ENCODE measurements around the gene MED29.

MED29 gene

GRCh38 chr19:39428283-39429112, 37.3 kb downstream of the MED29 start:
- no peak for DNase-seq (ENCODE audit: low read depth in 3 of 3)

- no peak for DNase-seq (ENCODE audit: low read depth in 3 of 3)
Observed at GRCh38 chr19:39430675-39431593, 39.8 kb downstream of the MED29 start.

DNA sequence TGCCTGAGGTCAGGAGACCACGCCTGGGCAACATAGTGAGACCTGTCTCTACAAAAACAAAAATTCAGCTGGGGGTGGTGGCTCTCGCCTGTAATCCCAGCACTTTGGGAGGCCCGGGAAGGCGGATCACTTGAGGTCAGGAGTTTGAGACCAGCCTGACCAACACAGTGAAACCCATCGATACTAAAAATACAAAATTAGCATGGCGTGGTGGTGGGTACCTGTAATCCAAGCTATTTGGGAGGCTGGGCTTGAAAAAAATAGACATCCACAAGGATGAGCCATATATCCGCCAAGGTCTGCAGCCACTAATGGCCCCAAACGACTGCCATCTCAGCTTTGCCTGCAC, 41.5 kb downstream of the MED29 start:
- no peak for DNase-seq (ENCODE audit: low read depth in 3 of 3)

DNA sequence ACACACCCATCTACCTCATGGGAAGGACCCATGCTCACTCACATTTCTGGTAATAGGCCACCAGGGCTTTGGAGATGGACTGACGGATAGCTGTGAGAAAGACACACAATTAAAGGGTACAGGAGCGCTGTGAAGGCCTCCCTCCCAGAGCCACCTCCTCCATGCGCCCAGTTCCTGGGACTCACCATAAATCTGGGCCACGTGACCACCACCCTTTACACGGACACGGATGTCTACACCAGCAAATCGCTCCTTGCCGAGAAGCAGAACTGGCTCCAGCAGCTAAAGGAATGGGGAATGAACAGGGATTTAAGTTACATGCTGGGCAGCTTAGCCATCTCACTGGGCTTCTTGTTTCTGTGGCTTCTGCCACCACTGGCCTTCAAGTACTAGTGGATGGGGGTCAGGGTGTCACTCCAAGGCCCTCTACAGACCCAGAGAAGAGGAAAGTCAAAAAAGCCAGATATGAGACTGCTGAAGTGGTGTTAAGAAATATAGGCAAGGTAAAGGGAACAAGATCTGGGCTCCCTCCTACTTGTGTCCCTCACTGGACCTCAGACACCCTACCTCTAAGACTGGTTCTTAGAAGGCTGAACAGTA, 42.4 kb downstream of the MED29 start:
- no peak for DNase-seq (ENCODE audit: low read depth in 3 of 3)

DNA sequence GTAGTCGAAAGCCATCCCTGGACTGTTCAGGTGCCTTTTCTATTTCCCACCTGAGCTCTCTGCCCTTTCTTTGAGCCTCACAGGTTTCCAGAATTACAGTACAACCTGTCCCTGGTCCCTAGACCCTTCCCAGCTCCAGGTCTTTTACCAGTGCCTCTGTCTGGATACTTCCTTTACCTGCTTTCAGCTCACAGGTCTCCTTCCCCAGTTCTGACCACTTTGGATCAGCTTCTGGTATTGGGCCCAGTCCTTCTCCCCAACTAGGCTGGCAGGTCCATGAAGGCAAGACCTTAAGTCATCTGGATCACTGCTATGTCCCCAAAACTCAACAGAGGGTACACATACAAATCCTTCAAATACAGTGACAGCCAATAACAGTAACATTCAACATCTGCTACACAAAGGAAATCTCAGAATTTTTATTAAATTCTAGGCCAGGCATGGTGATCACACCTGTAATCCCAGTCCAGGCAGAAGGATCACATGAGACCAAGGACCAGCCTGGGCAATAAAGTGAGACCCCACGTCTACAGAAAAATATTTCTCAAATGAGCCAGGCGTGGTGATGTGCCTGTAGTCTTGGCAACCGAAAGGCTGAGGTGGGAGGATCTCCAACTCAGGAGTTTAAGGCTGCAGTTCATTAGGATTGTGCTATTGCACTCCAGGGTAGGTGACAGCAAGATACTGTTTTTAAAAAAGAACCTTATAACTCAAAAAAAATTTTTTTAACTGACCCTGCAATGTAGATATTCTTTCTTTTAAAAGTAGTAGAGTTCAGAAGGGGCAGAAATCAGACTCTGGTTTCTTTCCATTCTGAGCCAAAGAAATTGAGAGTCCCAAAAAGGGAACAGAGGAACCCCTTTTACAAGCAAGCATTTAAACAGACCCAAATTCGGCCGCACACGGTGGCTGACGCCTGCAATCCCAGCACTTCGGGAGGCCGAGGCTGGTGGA, 43.2 kb downstream of the MED29 start:
- no peak for DNase-seq (ENCODE audit: low read depth in 3 of 3)

DNA sequence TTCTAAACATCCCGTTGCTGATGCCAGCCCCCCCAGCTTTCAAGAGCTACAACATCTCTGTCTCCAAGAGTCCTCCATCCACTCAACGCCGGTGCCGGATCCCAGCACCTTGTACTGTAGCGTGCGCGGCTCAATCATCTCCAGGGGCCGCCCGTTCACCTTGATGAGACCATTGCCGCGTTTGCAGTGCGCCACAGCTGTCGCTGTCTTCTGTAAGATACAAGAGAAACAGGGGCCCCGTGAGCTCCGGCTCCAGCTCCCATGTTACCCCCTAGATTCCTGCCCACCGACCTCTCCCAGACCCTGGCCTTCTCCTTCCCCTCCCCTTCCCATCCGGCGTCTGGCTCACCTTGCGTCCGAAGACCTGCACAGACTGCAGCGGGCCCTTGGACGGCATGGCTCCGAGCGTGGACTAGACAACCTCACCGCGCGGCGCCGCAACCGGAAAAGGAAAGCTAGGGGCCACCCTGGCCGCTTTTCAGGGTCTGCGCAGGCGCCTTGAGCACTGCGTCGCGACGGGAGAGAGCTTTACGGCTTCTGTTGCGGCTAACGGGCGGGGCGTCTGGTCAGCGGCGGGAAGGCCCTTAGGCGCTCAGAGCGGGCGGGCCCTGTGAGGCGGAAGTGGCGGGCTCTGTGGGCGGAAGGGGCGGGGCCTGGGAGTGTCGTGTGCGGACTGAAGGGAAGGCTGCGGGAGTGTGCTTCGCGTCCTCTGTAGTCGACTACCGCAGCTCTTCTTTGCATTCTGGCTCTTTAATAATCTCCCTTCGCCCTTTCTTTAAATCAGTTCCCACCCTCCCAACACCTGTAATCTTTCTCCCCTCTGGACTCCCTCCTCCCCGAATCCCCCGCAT, 44.5 kb downstream of the MED29 start, which contains the start of gene RPS16:
RPS16 (minus strand) TSS at position 451 of the 851 bp plus-strand sequence; CDS start at position 397, 54 bp downstream.
- peak; percentile 99 for DNase-seq (ENCODE audit: low read depth in 3 of 3)

DNA sequence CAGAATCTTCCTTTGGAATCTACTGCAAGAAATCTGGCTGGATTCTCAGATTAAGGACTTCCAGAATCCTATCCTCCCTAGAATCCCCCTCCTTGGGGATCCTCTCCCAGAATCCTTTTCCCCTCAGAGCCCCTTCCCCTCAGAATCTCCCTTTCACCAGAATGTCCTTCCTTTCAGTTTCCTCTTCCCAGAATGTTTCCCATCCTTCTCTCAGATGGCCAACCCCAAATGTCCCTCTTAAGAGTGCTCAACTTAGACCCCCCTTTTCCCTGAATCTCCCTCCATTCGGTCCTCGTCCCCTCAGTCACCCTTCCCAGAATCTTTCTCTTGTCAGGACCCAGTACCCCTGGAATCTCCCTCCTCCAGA, 45.2 kb downstream of the MED29 start:
- DNase-seq (ENCODE audit: low read depth in 3 of 3) = no peak

DNA sequence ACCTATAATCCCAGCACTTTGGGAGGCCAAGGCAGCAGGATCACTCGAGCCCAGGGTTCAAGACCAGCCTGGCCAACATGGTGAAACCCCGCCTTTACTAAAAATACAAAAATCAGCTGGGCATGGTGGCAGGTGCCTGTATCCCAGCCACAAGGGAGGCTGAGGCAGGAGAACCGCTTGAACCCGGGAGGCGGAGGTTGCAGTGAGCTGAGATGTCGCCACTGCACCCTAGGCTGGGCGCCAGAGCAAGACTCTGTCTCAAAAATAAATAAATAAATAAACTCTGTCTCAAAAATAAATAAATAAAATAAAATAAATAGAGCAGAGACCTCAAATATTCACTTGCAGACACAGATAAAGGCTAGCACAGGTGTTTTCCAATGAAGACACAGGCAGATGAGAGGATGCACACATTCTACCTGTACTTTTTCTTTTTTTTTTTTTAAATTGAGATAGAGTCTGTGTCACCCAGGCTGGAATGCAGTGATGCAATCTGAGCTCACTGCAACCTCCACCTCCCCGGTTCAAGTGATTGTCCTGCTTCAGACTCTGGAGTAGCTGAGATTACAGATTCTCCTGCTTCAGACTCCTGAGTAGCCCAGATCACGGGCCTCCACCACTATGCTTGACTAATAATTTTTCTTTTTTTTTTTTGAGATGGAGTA, 47.2 kb downstream of the MED29 start:
- DNase-seq (ENCODE audit: low read depth in 3 of 3) = no peak

DNA sequence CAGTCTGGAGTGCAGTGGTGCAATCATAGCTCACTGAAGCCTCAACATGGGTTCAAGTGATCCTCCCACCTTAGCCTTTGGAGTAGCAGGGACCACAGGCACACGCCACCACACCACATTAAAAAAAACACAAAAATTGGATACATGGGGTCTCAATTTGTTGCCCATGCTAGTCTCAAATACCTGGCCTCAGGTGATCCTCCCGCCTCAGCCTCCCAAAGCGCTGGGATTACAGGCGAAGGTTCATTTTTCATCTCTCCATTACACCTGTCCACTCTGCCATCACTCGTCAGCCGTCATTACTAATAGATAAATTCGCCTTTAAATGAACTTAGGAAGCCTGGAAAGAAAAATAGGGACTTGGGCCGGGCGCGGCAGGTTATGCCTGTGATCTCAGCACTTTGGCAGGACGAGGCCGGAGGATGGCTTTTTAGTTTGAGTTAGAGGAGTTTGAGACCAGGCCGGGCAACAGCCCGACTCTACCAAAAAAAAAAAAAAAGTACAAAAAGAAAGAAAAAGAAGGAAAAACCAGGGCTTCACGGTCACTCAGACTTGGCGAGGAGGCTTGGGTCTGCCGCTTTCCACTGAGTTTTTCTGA, 53.5 kb downstream of the MED29 start:
- DNase-seq (ENCODE audit: low read depth in 3 of 3) = no peak

- DNase-seq (ENCODE audit: low read depth in 3 of 3) = peak; percentile 87 to 96 (median 95)
Observed at GRCh38 chr19:39445196-39446111, 54.3 kb downstream of the MED29 start, which contains the start of gene SUPT5H. Gene SUPT5H (plus strand): TSS chr19:39445582. CDS start chr19:39445891, 309 bp downstream.

DNA sequence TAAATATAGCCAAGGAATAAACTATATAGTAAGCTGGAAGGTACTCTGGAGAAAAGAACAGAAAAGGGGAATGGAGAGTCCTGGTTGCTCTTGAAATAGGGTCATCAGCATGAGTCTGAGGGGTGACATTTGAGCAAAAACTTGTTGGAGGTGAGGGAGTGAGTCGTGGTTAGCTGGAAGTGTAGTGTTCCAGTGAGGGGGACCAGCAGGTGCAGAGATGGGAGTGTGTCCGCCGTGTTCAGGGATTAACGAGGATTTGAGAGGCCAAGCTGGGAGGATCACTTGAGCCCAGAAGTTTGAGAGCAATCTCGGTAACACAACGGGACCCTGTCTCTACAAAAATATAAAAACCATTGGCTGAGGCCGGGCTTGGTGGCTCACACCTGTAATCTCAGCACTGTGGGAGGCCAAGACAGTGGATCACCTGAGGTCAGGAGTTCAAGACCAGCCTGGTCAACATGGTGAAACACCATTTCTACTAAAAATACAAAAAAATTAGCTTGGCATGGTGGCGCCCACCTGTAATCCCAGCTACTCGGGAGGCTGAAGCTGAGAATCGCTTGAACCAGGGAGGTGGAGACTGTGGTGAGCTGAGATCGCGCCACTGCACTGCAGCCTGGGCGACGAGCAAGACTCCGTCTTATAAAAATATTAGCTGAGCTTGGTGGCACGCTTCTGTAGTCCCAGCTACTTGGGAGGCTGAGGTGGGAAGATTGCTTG, 55.3 kb downstream of the MED29 start:
- DNase-seq (ENCODE audit: low read depth in 3 of 3) = no peak

GRCh38 chr19:39448271-39448670, 57.1 kb downstream of the MED29 start:
- DNase-seq (ENCODE audit: low read depth in 3 of 3) = no peak

GRCh38 chr19:39449116-39449797, 58.1 kb downstream of the MED29 start:
- no peak for DNase-seq (ENCODE audit: low read depth in 3 of 3)

All from stimulated activated CD4-positive, alpha-beta T cell treated with anti-CD3 and anti-CD28 coated beads, TNF-alpha, amount 100 ng/mL, for 4 hours (primary cell).